Esophagus muscularis mucosa (tissue), 4 donors: ENCODE measurements around the gene KIF14.

Experiments used
- EP300 ChIP-seq: sonication (generic); formaldehyde crosslinking; IDR thresholded peaks from one replicate; pipeline ENCODE4 v1.6.1; 2017; ENCODE audit warnings: antibody characterized with exemption
- POLR2A ChIP-seq: fragments of 450-650 bp; IDR thresholded peaks from one replicate; pipeline ENCODE4 v1.6.1; 2017; ENCODE audit warnings: antibody characterized with exemption, moderate library complexity, mild to moderate bottlenecking, low read depth
- TF ChIP-seq, protein P1 (sequence below), 3 experiments: fragments of 200-600 bp in 2 of 3; fragments of 450-650 bp in 1 of 3; sonication (generic) in 2 of 3; IDR thresholded peaks; one replicate each; pipeline ENCODE4 v1.5.1; 2017 to 2019; ENCODE audit warnings: antibody characterized with exemption in 3 of 3, mild to moderate bottlenecking in 2 of 3, moderate library complexity in 1 of 3

- TF ChIP-seq, protein P1, sequence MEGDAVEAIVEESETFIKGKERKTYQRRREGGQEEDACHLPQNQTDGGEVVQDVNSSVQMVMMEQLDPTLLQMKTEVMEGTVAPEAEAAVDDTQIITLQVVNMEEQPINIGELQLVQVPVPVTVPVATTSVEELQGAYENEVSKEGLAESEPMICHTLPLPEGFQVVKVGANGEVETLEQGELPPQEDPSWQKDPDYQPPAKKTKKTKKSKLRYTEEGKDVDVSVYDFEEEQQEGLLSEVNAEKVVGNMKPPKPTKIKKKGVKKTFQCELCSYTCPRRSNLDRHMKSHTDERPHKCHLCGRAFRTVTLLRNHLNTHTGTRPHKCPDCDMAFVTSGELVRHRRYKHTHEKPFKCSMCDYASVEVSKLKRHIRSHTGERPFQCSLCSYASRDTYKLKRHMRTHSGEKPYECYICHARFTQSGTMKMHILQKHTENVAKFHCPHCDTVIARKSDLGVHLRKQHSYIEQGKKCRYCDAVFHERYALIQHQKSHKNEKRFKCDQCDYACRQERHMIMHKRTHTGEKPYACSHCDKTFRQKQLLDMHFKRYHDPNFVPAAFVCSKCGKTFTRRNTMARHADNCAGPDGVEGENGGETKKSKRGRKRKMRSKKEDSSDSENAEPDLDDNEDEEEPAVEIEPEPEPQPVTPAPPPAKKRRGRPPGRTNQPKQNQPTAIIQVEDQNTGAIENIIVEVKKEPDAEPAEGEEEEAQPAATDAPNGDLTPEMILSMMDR (IDR thresholded peaks at IDR 0.05): no peak
- TF ChIP-seq POLR2A: no peak
- no peak for TF ChIP-seq EP300
Observed at GRCh38 chr1:200619894-200620272, 668 bp downstream of the KIF14 start.
